DOHH2 (cell line): Measurements from ENCODE around the gene N4BP3.

Source experiments
- H3F3A ChIP-seq: fragments of 200-600 bp; sonication (generic), shearing (Covaris generic); 2 replicates; pipeline ENCODE4 v1.6.0; 2016; ENCODE audit warnings: antibody characterized with exemption, mild to moderate bottlenecking; ENCODE audit not compliant: control insufficient read depth, insufficient read depth
- H3K27ac ChIP-seq: fragments of 200-600 bp; sonication (generic); 2 replicates; pipeline ENCODE4 v1.5.1; 2014; ENCODE audit warnings: low read depth, mild to moderate bottlenecking, low read length, moderate library complexity
- H3K27me3 ChIP-seq: fragments of 200-600 bp; sonication (generic); 2 replicates; pipeline ENCODE4 v1.6.1; 2014; ENCODE audit warnings: mild to moderate bottlenecking, low read length, mixed read lengths; ENCODE audit not compliant: control insufficient read depth
- H3K36me3 ChIP-seq: fragments of 200-600 bp; sonication (generic); 2 replicates; pipeline ENCODE4 v1.6.1; 2014; ENCODE audit warnings: mild to moderate bottlenecking, low read length, moderate library complexity, mixed read lengths; ENCODE audit not compliant: control insufficient read depth
- H3K4me1 ChIP-seq: fragments of 200-600 bp; sonication (generic); 2 replicates; pipeline ENCODE4 v1.6.1; 2014; ENCODE audit warnings: mild to moderate bottlenecking, low read length, mixed read lengths; ENCODE audit not compliant: control insufficient read depth
- H3K4me2 ChIP-seq: fragments of 200-600 bp; sonication (generic); 2 replicates; pipeline ENCODE4 v1.6.0; 2014; ENCODE audit warnings: mild to moderate bottlenecking, low read length, moderate library complexity
- H3K4me3 ChIP-seq: fragments of 200-600 bp; sonication (generic); 2 replicates; pipeline ENCODE4 v1.5.1; 2014; ENCODE audit warnings: mild to moderate bottlenecking, low read length, mixed read lengths
- H3K79me2 ChIP-seq: fragments of 200-600 bp; sonication (generic); 2 replicates; pipeline ENCODE4 v1.6.1; 2014; ENCODE audit warnings: mild to moderate bottlenecking, low read length, mixed read lengths; ENCODE audit not compliant: control insufficient read depth
- H3K9me2 ChIP-seq: fragments of 200-600 bp; sonication (generic); replicated peaks from 2 replicates; pipeline ENCODE4 v1.6.1; 2014; ENCODE audit warnings: mild to moderate bottlenecking, low read length, mixed read lengths; ENCODE audit not compliant: control insufficient read depth
- H3K9me3 ChIP-seq: fragments of 200-600 bp; sonication (generic); 2 replicates; pipeline ENCODE4 v1.6.1; 2014; ENCODE audit warnings: antibody characterized with exemption, low read length, mixed read lengths; ENCODE audit not compliant: control insufficient read depth, insufficient read depth
- H4K20me1 ChIP-seq: fragments of 200-600 bp; sonication (generic); 2 replicates; pipeline ENCODE4 v1.6.0; 2014; ENCODE audit warnings: low read depth, mild to moderate bottlenecking, antibody characterized with exemption, low read length, moderate library complexity; ENCODE audit not compliant: control insufficient read depth, insufficient read depth
- EZH2phosphoT487 ChIP-seq: fragments of 200-600 bp; sonication (generic); IDR thresholded peaks from 2 replicates; pipeline ENCODE4 v1.6.1; 2017; ENCODE audit warnings: borderline replicate concordance, mild to moderate bottlenecking, antibody characterized with exemption, low read length, moderate library complexity, mixed read lengths
- TF ChIP-seq, protein P1 (sequence below): fragments of 200-600 bp; sonication (generic); IDR thresholded peaks from one replicate; pipeline ENCODE4 v1.5.1; 2014; ENCODE audit warnings: antibody characterized with exemption, mild to moderate bottlenecking, low read depth, low read length; ENCODE audit not compliant: poor library complexity, severe bottlenecking

The N4BP3 gene

DNA sequence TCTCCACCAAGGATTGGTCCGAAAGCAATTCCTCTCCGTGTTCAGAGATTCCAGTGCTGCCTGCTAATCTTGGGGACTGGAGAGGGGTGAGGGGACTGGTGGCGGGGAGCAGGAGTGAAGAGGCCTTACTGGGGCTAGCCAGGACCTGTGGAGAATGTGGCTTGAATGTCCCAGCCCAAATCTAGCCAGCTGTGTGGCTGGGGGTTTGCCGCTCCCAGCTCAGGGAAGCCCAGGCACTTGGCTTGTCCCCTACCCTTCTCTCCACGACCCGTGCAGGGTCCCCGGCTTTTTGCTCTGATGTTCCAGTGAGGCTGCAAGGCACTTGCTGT lies 2.4 kb downstream of the N4BP3 start:
- H3K27me3 ChIP-seq, result no peaks in the 10 kb centered on the region
- peaks cover 73% of the 10 kb centered on the region for H3K79me2 ChIP-seq
- no peaks in the 10 kb centered on the region for H3K9me2 ChIP-seq
- peak overlapping the region; percentile 97 for H3K27ac ChIP-seq
- peak overlapping the region; percentile 99 for H3K4me3 ChIP-seq
- H4K20me1 ChIP-seq, result no peaks in the 10 kb centered on the region
- peaks cover 61% of the 10 kb centered on the region for H3K36me3 ChIP-seq
- H3K9me3 ChIP-seq, result no peaks in the 10 kb centered on the region
- TF ChIP-seq, protein P1, sequence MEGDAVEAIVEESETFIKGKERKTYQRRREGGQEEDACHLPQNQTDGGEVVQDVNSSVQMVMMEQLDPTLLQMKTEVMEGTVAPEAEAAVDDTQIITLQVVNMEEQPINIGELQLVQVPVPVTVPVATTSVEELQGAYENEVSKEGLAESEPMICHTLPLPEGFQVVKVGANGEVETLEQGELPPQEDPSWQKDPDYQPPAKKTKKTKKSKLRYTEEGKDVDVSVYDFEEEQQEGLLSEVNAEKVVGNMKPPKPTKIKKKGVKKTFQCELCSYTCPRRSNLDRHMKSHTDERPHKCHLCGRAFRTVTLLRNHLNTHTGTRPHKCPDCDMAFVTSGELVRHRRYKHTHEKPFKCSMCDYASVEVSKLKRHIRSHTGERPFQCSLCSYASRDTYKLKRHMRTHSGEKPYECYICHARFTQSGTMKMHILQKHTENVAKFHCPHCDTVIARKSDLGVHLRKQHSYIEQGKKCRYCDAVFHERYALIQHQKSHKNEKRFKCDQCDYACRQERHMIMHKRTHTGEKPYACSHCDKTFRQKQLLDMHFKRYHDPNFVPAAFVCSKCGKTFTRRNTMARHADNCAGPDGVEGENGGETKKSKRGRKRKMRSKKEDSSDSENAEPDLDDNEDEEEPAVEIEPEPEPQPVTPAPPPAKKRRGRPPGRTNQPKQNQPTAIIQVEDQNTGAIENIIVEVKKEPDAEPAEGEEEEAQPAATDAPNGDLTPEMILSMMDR, result no peak
- no peak for TF ChIP-seq EZH2phosphoT487
- H3K4me2 ChIP-seq, result peak overlapping the region; percentile 96
- peaks cover 70% of the 10 kb centered on the region for H3K4me1 ChIP-seq
- H3F3A ChIP-seq, result peaks cover 54% of the 10 kb centered on the region

DNA sequence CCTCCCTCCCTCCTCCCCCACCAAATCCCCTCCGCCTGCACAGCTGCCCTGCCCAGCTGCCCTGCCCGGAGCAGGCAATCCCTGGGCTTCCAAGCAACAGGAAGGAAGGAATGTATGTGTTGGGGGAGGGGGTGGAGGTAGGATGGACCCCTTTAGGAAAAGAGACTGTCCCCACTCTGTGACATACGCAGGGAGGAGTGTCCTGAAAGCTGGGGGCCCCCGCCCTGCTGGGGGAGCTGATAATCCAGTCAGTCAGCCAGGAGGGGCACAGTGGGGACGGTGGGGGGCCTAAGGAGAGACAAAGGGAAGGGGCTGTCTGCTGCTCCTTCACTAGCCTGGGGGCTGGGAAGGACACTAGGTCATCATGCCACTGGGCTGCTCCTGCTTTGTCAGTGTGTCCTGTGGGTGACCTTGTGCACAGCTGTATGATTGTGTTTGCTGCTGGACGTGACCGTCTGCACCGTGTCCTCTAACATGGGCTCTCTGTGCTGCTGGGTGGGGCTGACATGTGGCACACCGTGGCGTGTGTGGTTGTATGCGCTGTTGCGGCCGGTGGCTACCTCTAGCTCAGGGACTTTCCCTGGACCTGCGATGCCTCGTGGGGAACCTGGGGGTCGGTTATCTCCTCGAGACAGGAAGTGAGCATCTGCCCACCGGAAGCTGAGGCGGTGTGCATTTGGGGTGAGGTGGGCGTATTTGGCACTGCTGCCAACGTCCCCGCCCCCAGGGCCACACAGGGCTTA lies 3.0 kb downstream of the N4BP3 start:
- Histone ChIP-seq H3K9me2 (no peaks in the 10 kb centered on the region), H3K79me2 (peaks cover 74% of the 10 kb centered on the region), H3K36me3 (peaks cover 64% of the 10 kb centered on the region), H3K27me3 (no peaks in the 10 kb centered on the region), H3K4me1 (peaks cover 75% of the 10 kb centered on the region), H3K9me3 (no peaks in the 10 kb centered on the region), H3F3A (peaks cover 56% of the 10 kb centered on the region), H4K20me1 (no peaks in the 10 kb centered on the region), H3K4me2 (peak overlapping the region; percentile 96), H3K4me3 (peak overlapping the region; percentile 99), H3K27ac (peak overlapping the region; percentile 97)
- TF ChIP-seq EZH2phosphoT487, result no peak
- TF ChIP-seq, protein P1, result no peak

GRCh38 chr5:178117923-178118701 lies 4.8 kb downstream of the N4BP3 start:
- peaks cover 83% of the 10 kb centered on the region for H3K4me1 ChIP-seq
- H3K79me2 ChIP-seq, result peaks cover 92% of the 10 kb centered on the region
- H3K9me2 ChIP-seq, result no peaks in the 10 kb centered on the region
- TF ChIP-seq EZH2phosphoT487, result no peak
- TF ChIP-seq, protein P1, result no peak
- H3K27me3 ChIP-seq, result no peaks in the 10 kb centered on the region
- H3K36me3 ChIP-seq, result peaks cover 82% of the 10 kb centered on the region
- H3F3A ChIP-seq, result peaks cover 46% of the 10 kb centered on the region
- peak overlapping the region; percentile 99 for H3K4me3 ChIP-seq
- H3K9me3 ChIP-seq, result no peaks in the 10 kb centered on the region
- peak overlapping the region; percentile 97 for H3K27ac ChIP-seq
- H4K20me1 ChIP-seq, result peaks cover 14% of the 10 kb centered on the region
- H3K4me2 ChIP-seq, result peak overlapping the region; percentile 96
